GM12878 (cell line): ENCODE data around the gene ZNF22.

Source experiments
- CEBPB ChIP-seq, 2 experiments: fragments of 150-350 bp in 1 of 2; IDR thresholded peaks; 2 replicates each; pipeline ENCODE4 v1.6.1; 2012 to 2014; ENCODE audit warnings: low read depth in 2 of 2, low read length in 2 of 2, borderline replicate concordance in 1 of 2, inconsistent platforms in 1 of 2
- EZH2 ChIP-seq: IDR thresholded peaks from 2 replicates; pipeline ENCODE4 v1.6.1; 2012; ENCODE audit warnings: low read depth, mild to moderate bottlenecking, control low read depth, inconsistent platforms, low read length, borderline replicate concordance; ENCODE audit not compliant: control insufficient read depth
- POLR2A ChIP-seq: IDR thresholded peaks from 2 replicates; pipeline ENCODE4 v1.6.1; 2011; ENCODE audit warnings: low read depth, mild to moderate bottlenecking, low read length
- RUNX3 ChIP-seq: IDR thresholded peaks from 2 replicates; pipeline ENCODE4 v1.6.1; 2012; ENCODE audit warnings: low read length, inconsistent platforms

DNA sequence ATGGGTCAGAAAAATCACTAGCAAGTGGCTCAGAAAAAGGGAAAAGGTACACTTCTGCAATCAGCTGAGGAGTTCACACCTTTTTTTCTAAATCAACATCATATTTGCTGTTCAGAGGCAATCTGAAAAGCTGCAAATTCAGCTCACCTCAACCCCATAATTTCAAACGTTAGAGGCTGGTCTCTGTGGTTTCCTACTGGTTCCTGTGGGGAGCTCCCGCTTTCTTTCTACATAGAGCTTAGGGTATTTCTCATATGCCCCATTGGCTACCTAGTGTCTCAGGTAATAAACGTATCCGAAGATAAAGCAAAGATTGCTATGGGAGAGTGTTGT lies 5.2 kb upstream of the ZNF22 start:
- peak; percentile 56 for TF ChIP-seq RUNX3
- TF ChIP-seq POLR2A, result no peak
- TF ChIP-seq CEBPB (IDR thresholded peaks at IDR 0.05; ENCODE audit: borderline replicate concordance in 1 of 2, low read depth in 2 of 2, low read length in 2 of 2), result no peak
- no peak for TF ChIP-seq EZH2
